HepG2 (cell line): Measurements from ENCODE around the gene PKIG. TPM values are rescaled to one million over a fixed set of nuclear protein-coding genes. Genes with fewer than 3 reads are reported as not detected.

Experiments used
- CC2D1A ChIP-seq: sonication (generic); formaldehyde crosslinking; IDR thresholded peaks from 2 replicates; pipeline ENCODE4 v1.8.1; 2023; ENCODE audit warnings: mild to moderate bottlenecking, missing genetic modification reagents
- CREB3 ChIP-seq: sonication (generic); formaldehyde crosslinking; IDR thresholded peaks from 2 replicates; pipeline ENCODE4 v1.5.0; 2020; ENCODE audit warnings: missing genetic modification reagents
- EHMT2 ChIP-seq: fragments of 200-600 bp; sonication (generic); IDR thresholded peaks from 2 replicates; pipeline ENCODE4 v1.7.0; 2017; ENCODE audit warnings: antibody characterized with exemption, low read depth, low read length, borderline replicate concordance
- GRHL1 ChIP-seq: sonication (generic); formaldehyde crosslinking; conservative IDR thresholded peaks from 2 replicates; pipeline ENCODE4 v1.8.0; 2022; ENCODE audit warnings: missing genetic modification reagents
- HMGA1 ChIP-seq: sonication (generic); formaldehyde crosslinking; conservative IDR thresholded peaks from 2 replicates; pipeline ENCODE4 v1.4.0; 2020; ENCODE audit warnings: missing genetic modification reagents
- KAT2B ChIP-seq: fragments of 150-350 bp; IDR thresholded peaks from 2 replicates; pipeline ENCODE4 v1.6.1; 2014; ENCODE audit warnings: low read depth, low read length, borderline replicate concordance
- KAT8 ChIP-seq: IDR thresholded peaks from 2 replicates; pipeline ENCODE4 v1.6.1; 2016; ENCODE audit warnings: missing genetic modification reagents, missing compliant biosample characterization
- KDM4B ChIP-seq: sonication (generic); formaldehyde crosslinking; IDR thresholded peaks from 2 replicates; pipeline ENCODE4 v1.4.0; 2020; ENCODE audit warnings: missing genetic modification reagents
- MED13 ChIP-seq: sonication (generic); formaldehyde crosslinking; IDR thresholded peaks from 2 replicates; pipeline ENCODE4 v1.5.0; 2020; ENCODE audit warnings: missing genetic modification reagents
- NFIC ChIP-seq: IDR thresholded peaks from 2 replicates; pipeline ENCODE4 v1.6.1; 2012; ENCODE audit warnings: mild to moderate bottlenecking, low read length, inconsistent platforms
- SIX4 ChIP-seq: sonication (generic); formaldehyde crosslinking; IDR thresholded peaks from 2 replicates; pipeline ENCODE4 v1.4.0; 2020; ENCODE audit warnings: missing genetic modification reagents
- TEF ChIP-seq: sonication (generic); formaldehyde crosslinking; IDR thresholded peaks from 2 replicates; pipeline ENCODE4 v1.5.0; 2020; ENCODE audit warnings: missing genetic modification reagents
- TSC22D2 ChIP-seq: sonication (generic); formaldehyde crosslinking; IDR thresholded peaks from 2 replicates; pipeline ENCODE4 v1.5.1; 2020; ENCODE audit warnings: missing genetic modification reagents, mild to moderate bottlenecking, borderline replicate concordance
- YEATS2 ChIP-seq: sonication (generic); formaldehyde crosslinking; IDR thresholded peaks from 2 replicates; pipeline ENCODE4 v1.4.0; 2020; ENCODE audit warnings: missing genetic modification reagents, borderline replicate concordance
- ZBTB21 ChIP-seq: sonication (generic); formaldehyde crosslinking; IDR thresholded peaks from 2 replicates; pipeline ENCODE4 v1.4.0; 2020; ENCODE audit warnings: missing genetic modification reagents
- ZFP41 ChIP-seq: sonication (generic); formaldehyde crosslinking; IDR thresholded peaks from 2 replicates; pipeline ENCODE4 v1.4.0; 2020; ENCODE audit warnings: mild to moderate bottlenecking, missing genetic modification reagents, borderline replicate concordance
- ZNF260 ChIP-seq: sonication (generic); formaldehyde crosslinking; IDR thresholded peaks from 2 replicates; pipeline ENCODE4 v1.4.0; 2020; ENCODE audit warnings: missing genetic modification reagents, low read depth, mild to moderate bottlenecking, borderline replicate concordance
- ZNF317 ChIP-seq: sonication (generic); formaldehyde crosslinking; IDR thresholded peaks from 2 replicates; pipeline ENCODE4 v1.5.0; 2020; ENCODE audit warnings: mild to moderate bottlenecking, missing genetic modification reagents
- ZNF468 ChIP-seq: sonication (generic); formaldehyde crosslinking; IDR thresholded peaks from 2 replicates; pipeline ENCODE4 v1.8.0; 2022; ENCODE audit warnings: mild to moderate bottlenecking, moderate library complexity, missing genetic modification reagents
- ZNF547 ChIP-seq: sonication (generic); formaldehyde crosslinking; IDR thresholded peaks from 2 replicates; pipeline ENCODE4 v1.5.1; 2020; ENCODE audit warnings: mild to moderate bottlenecking, missing genetic modification reagents
- ZNF720 ChIP-seq: sonication (generic); formaldehyde crosslinking; IDR thresholded peaks from 2 replicates; pipeline ENCODE4 v1.4.0; 2020; ENCODE audit warnings: missing genetic modification reagents
- ZSCAN9 ChIP-seq: IDR thresholded peaks from 2 replicates; pipeline ENCODE4 v1.6.1; 2016; ENCODE audit warnings: borderline replicate concordance
- polyA plus RNA-seq, 8 experiments: library from polyadenylated mRNA; depleted of rRNA in 3 of 8; stranded (reverse) in 7 of 8; unstranded in 1 of 8; fragments of >200 nt; fragmentation: Illumina TruSeq in 4 of 8; extraction: Trizol in 4 of 8; gene quantifications; 2 replicates each; pipeline versions ENCODE4 v1.2.1 to v1.2.3, GENCODE V29; 2011 to 2016; ENCODE audit warnings: low read depth in 4 of 8, missing spikeins in 1 of 8, mixed read lengths in 1 of 8; ENCODE audit not compliant: insufficient read depth in 1 of 8
- total RNA-seq, 5 experiments: library from RNA; depleted of rRNA; stranded (reverse); fragments of >200 nt; fragmentation: Illumina TruSeq; extraction: Trizol; gene quantifications; 2 replicates each; pipeline ENCODE4 v1.2.3, GENCODE V29; 2016; ENCODE audit warnings: low read depth in 1 of 5

PKIG gene
- total and polyA plus RNA-seq, 2 of the 13 experiments (the other 11 are each of a cell fraction or from before 2014, with no cell fraction given): 30.8 to 44.5 TPM

- TF ChIP-seq ZBTB21 (CRISPR knock-in tag) (peak; percentile 36; the same call in 1 of the 2 replicates), ZNF547 (CRISPR knock-in tag) (no peak; the same call in 1 of the 2 replicates), MED13 (0 out of 2 replicates have a peak, but pooled peaks have one; percentile 18), EHMT2 (no peak), CREB3 (CRISPR knock-in tag) (no peak), ZNF260 (CRISPR knock-in tag) (no peak), TSC22D2 (CRISPR knock-in tag) (peak; percentile 83; the same call in 1 of the 2 replicates), SIX4 (peak; percentile 54; the same call in 1 of the 2 replicates), ZSCAN9 (CRISPR knock-in tag) (peak; percentile 70; the same call in 1 of the 2 replicates), CC2D1A (CRISPR knock-in tag) (no peak), YEATS2 (CRISPR knock-in tag) (peak; percentile 92; the same call in 1 of the 2 replicates), TEF (CRISPR knock-in tag) (no peak), ZFP41 (CRISPR knock-in tag) (peak; percentile 9; the same call in 1 of the 2 replicates), KDM4B (CRISPR knock-in tag) (peak; percentile 94), KAT2B (no peak), GRHL1 (CRISPR knock-in tag) (no peak), ZNF468 (no peak; the same call in 1 of the 2 replicates), KAT8 (CRISPR knock-in tag) (peak; percentile 95), ZNF720 (0 out of 2 replicates have a peak, but pooled peaks have one; percentile 9), NFIC (no peak), HMGA1 (CRISPR knock-in tag) (no peak; the same call in 1 of the 2 replicates), ZNF317 (CRISPR knock-in tag) (peak; percentile 54; the same call in 1 of the 2 replicates)
Observed at GRCh38 chr20:44609516-44610312, 27.3 kb downstream of the PKIG start (continued).
